Stimulated activated naive CD4-positive, alpha-beta T cell treated with Interleukin-2 at 50 U/mL for 16 hours (primary cell): ENCODE data around the gene ZNF382.
A peak's percentile ranks its signal among the peaks of the same experiment; 100 is the strongest.
"Not testable (repeated sequence)": the region's sequence is repeated elsewhere in the genome, so short reads cannot be mapped to it uniquely, and the experiment has no call there.

Source experiments
- DNase-seq: peaks from one replicate; lab custom pipeline; 2025; lab: John Stamatoyannopoulos, UW

Gene ZNF382

DNA sequence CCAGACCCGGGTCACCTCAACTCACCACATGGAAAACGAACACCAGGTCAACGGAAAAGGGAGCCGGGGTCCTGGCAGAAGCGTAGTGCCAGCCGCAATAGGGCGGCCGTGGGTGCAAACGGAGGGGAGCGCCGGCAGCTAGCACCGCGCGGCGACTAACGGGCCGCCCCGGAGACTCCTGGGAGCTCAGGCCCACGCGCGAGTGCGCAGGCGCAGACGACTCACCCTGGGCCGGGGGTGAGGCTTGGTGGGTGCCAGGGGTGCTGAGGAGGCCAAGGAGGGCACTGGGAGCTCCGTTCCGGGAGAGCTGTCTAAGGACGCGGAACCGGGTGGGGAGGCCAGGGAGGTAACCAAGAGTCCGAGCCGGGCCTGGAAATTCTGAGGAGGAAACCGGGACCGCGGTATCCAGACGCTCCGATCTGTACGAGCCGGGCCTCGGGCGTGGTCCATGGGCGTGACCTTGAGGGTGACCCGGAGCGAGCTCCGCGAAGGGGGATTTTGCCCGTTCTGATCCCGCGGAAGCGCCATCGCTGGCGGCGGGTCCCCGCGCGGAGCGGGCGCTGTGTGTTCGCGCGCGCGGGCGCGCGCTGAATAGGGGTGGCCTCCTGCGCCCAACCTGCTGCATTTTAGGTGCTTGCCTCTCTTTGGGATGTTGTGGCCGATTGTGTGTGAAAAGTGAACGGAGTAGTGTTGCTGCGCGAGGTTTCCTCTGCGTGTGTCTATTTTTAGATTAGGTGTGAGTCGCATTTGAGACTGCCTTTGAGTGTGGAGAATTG is at the start of gene ZNF382:
ZNF382 (plus strand) TSS at position 213 of the 776 bp plus-strand sequence. CDS start 4,602 bp downstream, outside the sequence.
- DNase-seq = peak; percentile 88

DNA sequence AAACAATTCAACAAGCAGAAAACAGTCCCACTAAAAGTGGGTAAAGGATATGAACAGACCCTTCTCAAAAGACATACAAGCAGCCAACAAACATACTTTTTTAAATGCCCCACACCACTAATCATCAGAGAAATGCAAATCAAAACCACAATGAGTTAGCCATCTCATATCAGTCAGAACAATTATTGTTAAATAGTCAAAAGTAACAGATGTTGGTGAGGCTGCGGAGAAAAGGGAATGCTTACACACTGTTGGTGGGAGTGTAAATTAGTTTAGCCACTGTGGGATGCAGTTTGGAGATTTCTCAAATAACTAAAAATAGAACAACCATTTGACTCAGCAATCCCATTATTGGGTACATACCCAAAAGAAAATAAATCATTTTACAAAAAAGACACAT is 40.7 kb upstream of the ZNF382 start:
- DNase-seq = no peak

DNA sequence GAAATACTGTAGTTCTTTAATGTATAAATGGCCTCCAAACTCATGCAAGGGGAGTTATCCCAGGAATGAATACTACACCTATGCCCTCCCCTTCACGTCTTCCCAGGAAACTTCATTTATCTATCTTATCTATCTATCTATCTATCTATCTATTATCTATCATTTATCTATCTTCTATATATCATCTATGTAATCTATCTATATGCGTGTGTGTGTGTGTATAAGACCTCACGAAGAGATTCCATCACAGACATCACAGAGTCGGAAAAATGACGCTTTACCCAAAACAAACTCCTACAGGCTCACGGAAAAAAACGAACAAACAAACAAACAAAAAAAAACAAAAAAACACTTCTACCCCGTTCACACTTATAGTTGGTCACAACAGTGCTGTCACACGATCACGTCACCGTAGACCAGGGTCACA is 32.5 kb upstream of the ZNF382 start:
- no peak for DNase-seq

DNA sequence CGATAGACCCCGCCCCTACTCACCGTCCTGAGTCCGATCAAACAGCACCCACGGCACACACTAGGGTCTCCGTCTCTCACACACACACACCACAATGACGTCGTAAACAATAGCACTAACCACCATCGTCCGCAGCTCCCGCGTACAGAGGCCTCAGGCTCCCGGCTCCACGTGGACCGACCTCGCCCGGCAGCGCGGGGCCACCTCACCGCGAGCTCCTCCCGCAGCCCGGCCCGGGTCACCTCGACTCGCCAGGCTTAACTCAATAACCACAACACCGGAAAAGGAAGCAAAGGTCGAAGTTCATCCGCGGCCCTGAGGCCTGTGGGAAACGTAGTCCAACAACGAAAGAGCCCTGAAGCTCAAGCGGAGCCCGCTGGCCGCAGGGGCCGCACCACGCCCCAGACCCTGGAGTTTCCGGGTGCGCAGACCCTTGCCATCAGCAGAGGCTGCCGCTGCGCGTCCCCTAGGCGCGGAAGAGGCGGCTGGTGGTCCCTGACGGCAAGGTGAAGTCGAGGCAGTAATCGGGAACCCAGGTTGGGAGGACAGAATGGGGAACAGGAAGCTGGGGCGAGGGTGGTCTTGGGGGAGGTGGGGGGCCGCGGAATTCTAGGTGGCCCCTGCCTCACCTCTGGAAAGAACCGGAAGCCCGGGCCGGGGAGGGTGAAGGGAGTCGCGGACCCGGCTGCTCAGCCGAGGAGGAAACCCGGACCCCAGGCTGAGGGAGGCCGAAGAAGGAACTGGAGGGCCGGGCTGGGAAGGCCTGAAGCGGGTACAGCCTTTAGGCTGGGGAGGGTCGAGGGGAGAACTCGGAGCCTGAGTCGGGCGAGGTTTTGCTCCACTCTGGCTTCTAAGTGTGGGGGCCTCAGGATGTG is 31.9 kb upstream of the ZNF382 start, which contains the start of gene ZNF529:
ZNF529 (minus strand) TSS at position 273 of the 875 bp plus-strand sequence. CDS start 946 bp downstream, outside the sequence.
- DNase-seq = peak; percentile 78

DNA sequence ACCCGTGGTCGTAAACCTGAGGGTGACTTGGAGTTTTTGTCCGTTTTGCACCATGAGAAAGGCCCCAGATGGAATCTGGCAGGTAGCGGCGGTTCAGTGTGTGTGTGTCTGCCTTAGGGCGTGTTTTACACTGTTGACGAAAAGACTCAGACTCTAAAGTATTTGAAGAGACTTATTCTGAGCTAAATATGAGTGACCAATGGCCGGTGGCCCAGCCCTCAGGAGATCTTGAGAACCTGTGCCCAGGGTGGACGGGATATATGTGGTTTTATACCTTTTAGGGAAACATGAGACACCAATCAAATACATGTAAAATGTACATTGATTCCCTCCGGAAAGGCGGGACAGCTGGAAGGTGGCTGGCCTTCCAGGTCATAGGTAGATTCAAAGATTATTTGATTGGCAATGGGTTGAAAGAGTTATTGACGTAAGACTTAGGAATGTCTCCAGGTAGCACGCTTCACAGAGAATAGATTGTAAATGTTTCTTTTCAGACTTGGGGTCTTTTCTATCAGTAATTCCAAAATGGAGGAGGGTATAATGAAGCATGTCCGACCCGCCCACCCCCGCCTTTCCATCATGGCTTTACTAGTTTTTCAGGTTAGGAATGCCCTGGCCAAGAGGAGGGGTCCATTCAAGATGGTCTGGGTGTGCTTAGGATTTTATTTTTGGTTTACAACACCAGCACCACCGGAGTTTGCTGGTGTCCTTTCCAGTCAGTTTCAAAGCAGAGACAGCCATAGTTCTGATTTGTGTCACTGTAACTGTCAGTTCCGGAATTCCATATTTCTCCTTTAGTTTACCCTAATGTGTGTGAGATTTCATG is 31.0 kb upstream of the ZNF382 start:
- no peak for DNase-seq

DNA sequence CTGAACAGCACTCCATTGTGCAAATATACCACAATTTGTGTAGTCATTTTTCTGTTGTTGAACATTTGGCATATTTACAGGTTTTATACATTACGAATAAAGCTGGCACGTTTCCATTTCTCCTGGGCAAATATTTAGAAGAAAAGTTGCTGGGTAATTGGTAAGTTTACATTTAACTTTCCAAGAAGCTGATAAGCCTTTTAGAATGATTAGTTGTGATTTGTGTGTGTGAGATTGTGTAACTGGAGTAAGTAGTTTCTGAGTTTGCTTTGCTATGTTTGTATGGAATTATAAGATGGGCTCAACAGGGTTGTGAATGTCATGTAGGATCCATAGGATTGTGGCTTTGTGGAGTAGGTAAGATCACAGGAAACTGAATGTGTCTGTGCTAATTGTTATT is 30.4 kb upstream of the ZNF382 start:
- DNase-seq = no peak

DNA sequence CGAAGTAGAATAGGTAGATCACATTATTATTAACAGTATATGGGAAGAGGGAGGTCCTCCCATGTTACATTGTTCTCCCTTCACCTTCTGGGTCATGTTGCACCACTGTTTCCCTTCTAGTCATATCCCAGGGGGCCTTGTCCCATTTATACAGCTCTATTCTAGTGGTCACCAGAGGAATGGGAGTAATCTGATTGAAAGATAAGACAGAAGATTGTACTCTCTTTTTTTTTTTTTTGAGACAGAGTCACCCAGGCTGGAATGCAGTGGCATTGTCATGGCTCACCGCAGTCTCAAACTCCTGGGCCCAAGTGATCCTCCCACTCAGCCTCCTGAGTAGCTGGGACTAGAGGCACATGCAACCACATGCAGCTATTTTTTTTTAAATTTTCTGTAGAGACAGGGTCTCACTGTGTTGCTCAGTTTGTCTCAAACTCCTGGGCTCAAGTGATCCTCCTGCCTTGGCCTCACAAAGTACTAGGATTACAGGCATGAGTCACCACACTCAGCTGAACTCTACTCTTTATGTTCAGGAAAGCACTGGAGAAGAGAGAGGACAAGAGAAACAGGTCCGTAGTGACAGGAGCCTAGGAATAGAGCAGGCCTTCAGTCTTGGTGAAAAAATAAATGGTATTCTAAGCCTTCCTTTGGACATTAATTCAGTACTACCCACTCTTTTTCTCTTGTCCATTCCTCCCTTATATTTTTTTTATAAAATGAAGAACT is 27.7 kb upstream of the ZNF382 start:
- no peak for DNase-seq

DNA sequence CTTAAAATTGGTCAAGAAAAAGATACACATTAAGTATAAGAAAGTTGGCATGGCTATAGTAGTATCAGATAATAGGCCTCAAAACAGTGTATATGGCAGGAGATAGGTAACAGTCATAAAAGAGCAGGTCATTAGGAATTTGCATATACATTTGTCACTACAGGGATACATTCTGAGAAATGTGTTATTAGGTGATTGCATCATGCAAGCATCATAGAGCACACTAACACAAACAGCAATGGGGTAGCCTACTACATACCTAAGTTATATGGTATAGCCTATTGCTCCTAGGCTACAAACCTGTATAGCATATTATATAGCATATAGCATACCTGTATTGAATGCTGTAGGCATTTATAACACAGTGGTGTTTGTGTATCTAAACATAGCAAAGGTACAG is 25.9 kb upstream of the ZNF382 start:
- no peak for DNase-seq

DNA sequence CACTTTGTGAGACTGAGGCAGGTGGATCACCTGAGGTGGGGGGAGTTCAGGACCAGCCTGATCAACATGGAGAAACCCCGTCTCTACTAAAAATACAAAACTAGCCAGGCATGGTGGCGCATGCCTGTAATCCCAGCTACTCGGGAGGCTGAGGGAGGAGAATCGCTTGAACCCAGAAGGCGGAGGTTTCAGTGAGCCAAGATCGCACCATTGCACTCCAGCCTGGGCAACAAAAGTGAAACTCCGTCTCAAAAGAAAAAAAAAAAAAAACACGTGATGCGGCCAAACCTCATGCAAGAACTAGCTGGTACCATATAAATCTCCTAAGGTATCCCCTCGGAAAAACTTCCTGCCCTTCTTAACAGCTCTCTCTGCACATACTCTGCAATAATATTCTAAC is 2.4 kb upstream of the ZNF382 start:
- DNase-seq = not testable (repeated sequence)

DNA sequence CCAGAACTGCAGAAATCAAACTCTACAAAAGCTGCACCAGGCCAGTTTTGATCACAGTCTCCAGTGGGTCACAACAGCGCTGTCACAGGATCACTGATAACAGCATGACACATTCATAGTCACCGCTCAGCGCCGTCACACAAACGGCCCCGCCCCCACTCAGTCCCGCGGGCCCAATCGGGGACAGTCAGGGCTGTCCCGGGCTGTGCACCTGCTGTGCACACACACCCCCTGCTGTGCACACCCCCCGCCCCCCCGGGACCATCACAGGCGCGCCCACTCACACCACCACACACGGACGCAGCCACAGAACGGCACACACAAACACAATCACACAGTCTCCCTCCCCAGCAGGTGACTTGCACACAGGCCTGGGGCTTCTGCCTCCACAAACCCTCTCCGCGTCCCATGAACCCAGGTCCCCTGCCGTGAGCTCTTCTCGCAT is 435 bp upstream of the ZNF382 start:
- peak; percentile 90 for DNase-seq

DNA sequence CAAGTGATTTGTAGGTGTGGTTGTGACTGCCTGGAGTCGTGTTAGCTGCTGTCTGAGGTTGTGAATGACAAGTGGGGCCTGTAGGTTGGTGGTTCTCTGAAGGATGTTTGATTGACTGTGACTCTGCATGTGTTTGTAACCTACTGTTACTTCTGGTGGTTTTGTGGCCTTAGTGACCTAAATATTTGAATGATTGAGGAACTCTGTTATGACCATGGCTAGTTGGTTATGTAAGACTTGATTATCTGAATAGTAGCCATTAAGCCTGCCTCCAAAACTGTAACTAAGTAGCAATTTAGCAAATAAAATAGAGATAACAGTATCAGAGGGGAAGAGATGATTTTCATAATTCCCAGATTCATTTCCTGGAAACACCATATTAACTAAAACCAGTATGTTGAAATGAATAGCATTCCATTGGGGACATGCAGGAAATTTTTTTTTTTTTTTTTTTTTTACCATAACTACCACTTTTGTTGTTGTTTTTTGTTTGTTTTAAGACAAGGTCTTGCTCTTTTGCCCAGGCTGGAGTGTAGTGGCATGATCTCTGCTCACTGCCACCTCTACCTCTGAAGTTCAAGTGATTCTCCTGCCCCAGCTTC is 865 bp downstream of the ZNF382 start:
- no peak for DNase-seq

DNA sequence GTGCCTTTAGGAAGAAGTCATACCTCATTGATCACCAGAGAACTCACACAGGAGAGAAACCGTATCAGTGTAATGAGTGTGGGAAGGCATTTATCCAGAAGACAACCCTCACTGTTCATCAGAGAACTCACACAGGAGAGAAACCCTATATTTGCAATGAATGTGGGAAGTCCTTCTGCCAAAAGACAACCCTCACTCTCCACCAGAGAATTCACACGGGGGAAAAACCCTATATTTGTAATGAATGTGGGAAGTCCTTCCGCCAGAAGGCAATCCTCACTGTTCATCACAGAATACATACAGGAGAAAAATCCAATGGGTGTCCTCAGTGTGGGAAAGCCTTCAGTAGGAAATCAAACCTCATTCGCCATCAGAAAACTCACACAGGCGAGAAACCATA is 21.9 kb downstream of the ZNF382 start:
- no peak for DNase-seq

DNA sequence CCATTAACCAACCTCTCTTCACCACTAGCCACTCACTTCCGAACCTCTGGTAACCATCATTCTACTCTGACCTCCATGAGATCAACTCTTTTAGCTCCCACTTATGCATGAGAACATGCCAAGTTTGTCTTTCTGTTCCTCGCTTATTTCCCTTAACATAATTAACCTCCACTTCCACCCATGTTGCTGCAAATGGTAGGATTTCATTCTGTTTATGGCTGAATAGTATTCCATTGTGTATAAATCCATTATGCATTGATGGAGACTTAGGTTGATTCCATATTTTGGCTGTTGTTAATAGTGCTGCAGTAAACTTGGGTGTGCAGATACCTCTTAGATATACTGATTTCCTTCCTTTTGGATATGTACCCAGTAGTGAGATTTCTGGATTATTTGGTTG is 30.2 kb downstream of the ZNF382 start:
- DNase-seq = no peak

DNA sequence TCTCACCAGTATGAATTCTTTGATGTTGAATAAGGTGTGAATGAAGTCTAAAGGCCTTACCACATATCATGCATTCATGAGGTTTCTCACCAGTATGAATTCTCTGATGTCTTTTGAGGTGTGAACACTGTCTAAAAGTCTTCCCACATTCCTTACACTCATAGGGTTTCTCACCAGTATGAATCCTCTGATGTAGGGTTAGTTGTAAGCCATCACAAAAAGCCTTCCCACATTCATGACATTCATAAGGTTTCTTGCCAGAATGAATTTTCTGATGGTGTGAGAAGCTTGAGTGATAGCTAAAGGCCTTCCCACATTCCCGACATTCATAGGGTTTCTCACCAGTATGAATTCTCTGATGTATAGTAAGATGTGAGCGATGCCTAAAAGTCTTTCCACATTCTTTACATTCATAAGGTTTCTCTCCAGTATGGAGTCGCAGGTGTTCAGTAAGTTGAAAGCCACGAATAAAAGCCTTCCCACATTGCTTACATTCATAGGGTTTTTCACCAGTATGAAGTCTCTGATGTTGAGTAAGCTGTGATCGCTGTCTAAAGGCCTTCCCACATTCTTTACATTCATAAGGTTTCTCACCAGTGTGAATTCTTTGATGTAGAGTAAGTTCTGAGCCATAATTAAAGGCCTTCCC is 33.9 kb downstream of the ZNF382 start:
- no peak for DNase-seq

DNA sequence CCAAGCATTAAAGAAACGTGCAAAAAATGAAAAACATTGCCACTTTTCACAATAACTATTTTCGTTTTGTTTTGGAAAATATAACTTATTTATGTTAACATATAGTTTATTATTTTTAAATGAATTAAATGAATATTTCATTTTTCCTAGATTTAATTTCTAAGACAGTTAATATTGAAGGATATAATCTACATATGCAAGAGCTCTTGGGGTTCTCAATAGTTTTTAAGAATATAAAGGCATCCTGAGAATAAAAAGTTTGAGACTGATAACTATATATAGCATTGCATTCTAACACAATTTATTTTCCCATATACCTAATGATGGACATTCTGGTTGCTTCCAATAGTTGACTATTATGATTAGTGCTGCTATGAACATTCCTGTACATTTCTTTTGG is 41.6 kb downstream of the ZNF382 start:
- DNase-seq = no peak

DNA sequence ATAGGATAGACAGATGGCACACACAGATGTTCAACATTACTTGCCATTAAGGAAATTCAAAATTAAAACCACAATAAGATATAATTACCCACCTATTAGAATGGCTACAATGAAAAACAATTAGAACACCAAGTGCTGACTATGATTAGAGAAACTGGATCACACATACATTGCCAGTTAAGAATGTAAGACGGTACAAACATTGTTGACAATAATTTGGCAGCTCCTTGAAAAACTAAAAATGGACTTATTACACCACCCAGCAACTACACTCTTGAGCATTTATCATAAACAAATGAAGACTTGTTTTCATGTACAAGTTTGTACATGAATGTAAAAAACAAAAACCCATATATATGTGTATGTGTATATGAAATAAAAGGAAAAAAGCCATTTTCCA is 47.8 kb downstream of the ZNF382 start:
- no peak for DNase-seq

DNA sequence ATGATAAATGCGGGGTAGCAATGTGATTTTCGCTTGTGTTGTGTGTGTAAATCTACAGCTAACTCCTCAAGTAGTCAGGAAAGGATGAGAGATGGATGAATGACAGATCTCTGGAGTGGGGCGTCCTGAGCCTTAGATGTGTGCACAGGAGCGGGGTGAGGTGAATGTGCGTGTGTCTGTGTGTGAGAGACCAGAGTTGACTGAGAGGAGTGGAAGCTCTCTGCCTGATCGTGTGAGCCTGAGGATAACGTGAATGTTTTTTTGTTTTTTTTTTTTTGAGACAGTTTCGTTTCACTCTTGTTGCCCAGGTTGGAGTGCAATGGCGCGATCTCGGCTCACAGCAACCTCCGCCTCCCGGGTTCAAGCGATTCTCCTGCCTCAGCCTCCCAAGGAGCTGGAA is 60.7 kb downstream of the ZNF382 start:
- DNase-seq = no peak

DNA sequence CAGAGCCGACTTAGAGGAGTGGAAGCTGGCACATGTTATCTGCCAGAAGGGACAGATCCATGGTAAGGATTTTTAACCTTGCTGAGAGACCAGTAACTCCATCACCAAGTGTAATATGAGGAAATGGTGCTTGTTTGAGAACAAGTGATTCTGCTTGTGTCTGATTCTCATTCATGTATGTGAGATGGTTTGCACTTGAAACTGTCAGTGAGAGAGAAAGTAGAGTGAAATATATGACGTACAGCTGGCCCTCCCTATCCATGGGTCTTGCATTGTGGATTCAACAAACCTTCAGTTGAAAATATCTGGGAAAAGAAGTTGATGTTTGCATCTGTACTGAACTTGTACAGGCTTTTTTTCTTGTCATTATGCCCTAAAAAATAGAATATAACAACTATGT is 63.5 kb downstream of the ZNF382 start:
- no peak for DNase-seq

DNA sequence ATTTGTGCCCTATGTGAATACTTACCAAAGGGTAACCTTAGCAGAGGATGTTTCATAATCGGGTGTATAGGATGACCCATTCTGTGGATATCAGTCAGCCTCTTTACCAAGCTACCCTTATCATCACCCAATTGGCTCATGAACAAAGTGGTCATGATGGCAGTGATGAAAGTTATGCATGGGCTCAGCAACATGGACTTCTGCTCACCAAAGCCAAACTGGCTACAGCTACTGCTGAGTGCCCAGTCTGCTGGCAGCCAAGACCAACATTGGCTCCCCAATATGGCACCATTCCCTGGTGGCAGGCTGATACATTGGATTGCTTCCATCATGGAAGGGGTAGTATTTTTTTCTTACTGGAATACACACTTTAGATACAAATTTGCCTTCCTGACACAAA is 67.3 kb downstream of the ZNF382 start:
- DNase-seq = no peak

DNA sequence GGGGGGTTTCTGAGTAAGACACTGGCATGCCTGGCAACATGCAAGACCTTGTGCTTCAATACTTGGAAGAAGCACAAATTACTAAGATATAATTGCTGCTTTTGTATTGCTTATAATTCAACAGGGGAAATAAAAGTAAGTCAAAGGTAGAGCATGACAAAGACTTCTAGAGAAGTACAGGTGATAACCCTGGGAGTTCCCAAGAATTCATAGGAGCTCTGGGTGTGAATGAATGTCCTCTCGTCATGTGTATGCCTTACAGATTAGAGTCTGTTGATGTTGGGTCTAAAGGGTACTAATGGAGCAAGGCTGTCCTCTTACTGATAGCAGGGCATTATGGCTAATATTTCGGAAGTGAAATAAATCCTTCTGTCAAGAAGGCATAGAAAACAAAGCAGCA is 69.1 kb downstream of the ZNF382 start:
- DNase-seq = no peak
